H7 (cell line): Measurements from ENCODE around the gene TTC7B. TPM values are rescaled to one million over a fixed set of nuclear protein-coding genes. Genes with fewer than 3 reads are reported as not detected.

Experiments used
- DNase-seq: peaks from one replicate; pipeline ENCODE4 v3.0.0; 2012
- H3K27me3 ChIP-seq: 2 replicates; pipeline ENCODE4 v1.6.0; 2011; ENCODE audit warnings: mild to moderate bottlenecking, low read length; ENCODE audit not compliant: control insufficient read depth, insufficient read depth
- H3K36me3 ChIP-seq: replicated peaks from 2 replicates; pipeline ENCODE4 v1.5.1; 2011; ENCODE audit warnings: low read length; ENCODE audit not compliant: control insufficient read depth, insufficient read depth
- H3K4me3 ChIP-seq: 2 replicates; pipeline ENCODE4 v1.5.1; 2011; ENCODE audit warnings: low read depth, mild to moderate bottlenecking, control low read depth, low read length, moderate library complexity; ENCODE audit not compliant: insufficient read depth
- total RNA-seq: library from RNA; depleted of rRNA; stranded (reverse); fragments of >200 nt; shearing (Covaris generic); gene quantifications from 2 replicates; pipeline ENCODE4 v1.2.3, GENCODE V29; 2014

Gene TTC7B
- total RNA-seq, 1 experiment from 2014 or later = 27.4 TPM

- DNase-seq = no peak
- H3K36me3 ChIP-seq = no peaks in the 10 kb centered on the region
- no peak overlapping the region for H3K4me3 ChIP-seq
- H3K27me3 ChIP-seq = no peaks in the 10 kb centered on the region
Observed at GRCh38 chr14:90804292-90805083, 11.7 kb downstream of the TTC7B start.

- H3K4me3 ChIP-seq = no peak overlapping the region
- no peaks in the 10 kb centered on the region for H3K27me3 ChIP-seq
- H3K36me3 ChIP-seq = no peaks in the 10 kb centered on the region
- DNase-seq = no peak
Observed at GRCh38 chr14:90803249-90803648, 13.0 kb downstream of the TTC7B start.

DNA sequence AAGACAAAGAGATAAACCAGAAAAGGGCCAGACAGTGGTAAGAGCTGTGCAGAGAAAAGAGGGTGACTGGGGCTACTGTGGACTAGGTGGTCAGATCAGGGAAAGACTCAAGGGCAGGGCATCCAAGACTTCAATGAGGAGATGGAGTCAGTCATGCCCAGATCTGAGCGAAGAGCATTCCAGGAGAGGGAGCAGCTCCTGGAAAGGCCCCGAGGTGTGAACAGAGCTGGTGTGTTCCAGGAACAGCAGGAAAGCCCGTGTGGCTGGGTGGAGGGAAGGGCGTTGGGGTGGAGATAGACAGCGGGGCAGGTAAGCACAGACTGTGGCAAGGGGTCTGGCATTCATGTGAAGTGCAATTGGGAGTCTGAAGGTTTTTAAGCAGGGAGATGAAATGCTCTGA is 16.8 kb downstream of the TTC7B start:
- no peak overlapping the region for H3K4me3 ChIP-seq
- no peak for DNase-seq
- H3K36me3 ChIP-seq = no peaks in the 10 kb centered on the region
- no peaks in the 10 kb centered on the region for H3K27me3 ChIP-seq

- no peak for DNase-seq
- H3K27me3 ChIP-seq = no peaks in the 10 kb centered on the region
- no peaks in the 10 kb centered on the region for H3K36me3 ChIP-seq
- H3K4me3 ChIP-seq = no peak overlapping the region
Observed at GRCh38 chr14:90797919-90798318, 18.3 kb downstream of the TTC7B start.

DNA sequence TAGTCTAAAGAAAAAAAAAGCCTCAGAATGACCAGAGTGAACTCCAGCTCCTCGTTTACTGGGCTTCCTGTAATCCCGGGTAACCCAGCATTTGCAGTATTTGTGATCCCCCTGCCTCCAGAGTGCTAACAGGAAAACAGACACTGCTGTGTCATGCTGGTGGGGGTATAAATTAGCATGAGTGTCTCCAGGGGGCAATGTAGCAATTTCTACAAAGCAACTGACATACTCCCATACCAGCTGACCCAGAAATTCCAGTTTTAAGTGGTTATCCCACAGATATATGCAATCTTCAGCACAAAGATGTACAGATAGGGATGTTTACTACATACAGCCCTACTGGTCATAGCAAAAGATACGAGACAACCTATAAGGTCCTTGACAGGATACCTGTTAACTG is 18.8 kb downstream of the TTC7B start:
- no peak overlapping the region for H3K4me3 ChIP-seq
- no peak for DNase-seq
- no peaks in the 10 kb centered on the region for H3K27me3 ChIP-seq
- no peaks in the 10 kb centered on the region for H3K36me3 ChIP-seq

DNA sequence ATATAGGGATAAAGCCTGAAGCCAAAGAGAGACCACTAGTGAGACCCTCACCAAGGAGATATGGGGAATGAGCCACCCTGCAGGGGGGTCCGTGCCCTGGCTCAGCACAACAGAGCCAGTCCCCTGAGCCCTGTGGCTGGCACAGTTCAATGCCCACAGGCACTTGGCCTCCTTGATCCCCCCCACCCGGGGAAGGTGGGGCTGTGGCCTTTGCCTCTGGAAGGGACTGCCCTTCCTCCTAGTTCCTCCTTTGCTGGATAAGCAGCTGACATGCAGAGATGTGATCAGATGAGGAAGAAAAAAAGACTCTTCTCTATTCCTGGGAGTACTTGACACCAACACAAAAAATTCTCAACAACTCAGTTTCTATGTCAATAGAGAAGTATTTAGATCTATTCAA is 19.9 kb downstream of the TTC7B start:
- Histone ChIP-seq H3K27me3 (no peaks in the 10 kb centered on the region), H3K36me3 (no peaks in the 10 kb centered on the region), H3K4me3 (no peak overlapping the region)
- DNase-seq = no peak

DNA sequence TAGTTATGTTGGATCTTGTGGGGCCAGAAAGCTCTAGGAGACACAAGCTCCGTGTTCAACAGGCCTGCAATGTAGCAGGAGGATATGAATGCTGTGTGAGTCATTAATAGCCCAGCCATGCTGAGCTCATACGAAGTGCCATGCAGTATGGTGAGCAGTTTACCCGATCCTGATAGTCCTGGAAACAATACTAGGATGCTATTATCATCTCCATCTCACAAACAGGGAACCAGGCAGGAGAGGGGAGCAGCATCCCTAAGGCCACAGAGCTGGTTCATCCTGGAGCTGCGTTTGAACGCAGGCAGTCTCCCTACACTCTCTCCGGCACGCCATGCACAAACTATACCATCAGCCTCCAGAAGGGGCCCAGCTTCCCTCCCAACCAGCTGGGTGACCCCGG is 20.5 kb downstream of the TTC7B start:
- DNase-seq = no peak

GRCh38 chr14:90791486-90791885 is 24.7 kb downstream of the TTC7B start:
- Histone ChIP-seq H3K27me3 (no peaks in the 10 kb centered on the region), H3K36me3 (no peaks in the 10 kb centered on the region)
- no peak for DNase-seq

More for the DNA sequence above, 20.5 kb downstream of the TTC7B start:
- Histone ChIP-seq H3K27me3 (no peaks in the 10 kb centered on the region), H3K4me3 (no peak overlapping the region), H3K36me3 (no peaks in the 10 kb centered on the region)

GRCh38 chr14:90788031-90788430 is 28.2 kb downstream of the TTC7B start:
- Histone ChIP-seq H3K4me3 (no peak overlapping the region), H3K27me3 (no peaks in the 10 kb centered on the region), H3K36me3 (no peaks in the 10 kb centered on the region)
- no peak for DNase-seq

More at GRCh38 chr14:90791486-90791885, 24.7 kb downstream of the TTC7B start:
- H3K4me3 ChIP-seq = no peak overlapping the region

GRCh38 chr14:90785876-90786450 is 30.3 kb downstream of the TTC7B start:
- DNase-seq = peak; percentile 11
- no peak overlapping the region for H3K4me3 ChIP-seq
- H3K36me3 ChIP-seq = no peaks in the 10 kb centered on the region; the same call in 1 of the 2 replicates
- no peaks in the 10 kb centered on the region for H3K27me3 ChIP-seq

- Histone ChIP-seq H3K27me3 (no peaks in the 10 kb centered on the region), H3K36me3 (no peaks in the 10 kb centered on the region; the same call in 1 of the 2 replicates), H3K4me3 (no peak overlapping the region)
- peak; percentile 74 for DNase-seq
Observed at GRCh38 chr14:90785471-90785870, 30.8 kb downstream of the TTC7B start.

DNA sequence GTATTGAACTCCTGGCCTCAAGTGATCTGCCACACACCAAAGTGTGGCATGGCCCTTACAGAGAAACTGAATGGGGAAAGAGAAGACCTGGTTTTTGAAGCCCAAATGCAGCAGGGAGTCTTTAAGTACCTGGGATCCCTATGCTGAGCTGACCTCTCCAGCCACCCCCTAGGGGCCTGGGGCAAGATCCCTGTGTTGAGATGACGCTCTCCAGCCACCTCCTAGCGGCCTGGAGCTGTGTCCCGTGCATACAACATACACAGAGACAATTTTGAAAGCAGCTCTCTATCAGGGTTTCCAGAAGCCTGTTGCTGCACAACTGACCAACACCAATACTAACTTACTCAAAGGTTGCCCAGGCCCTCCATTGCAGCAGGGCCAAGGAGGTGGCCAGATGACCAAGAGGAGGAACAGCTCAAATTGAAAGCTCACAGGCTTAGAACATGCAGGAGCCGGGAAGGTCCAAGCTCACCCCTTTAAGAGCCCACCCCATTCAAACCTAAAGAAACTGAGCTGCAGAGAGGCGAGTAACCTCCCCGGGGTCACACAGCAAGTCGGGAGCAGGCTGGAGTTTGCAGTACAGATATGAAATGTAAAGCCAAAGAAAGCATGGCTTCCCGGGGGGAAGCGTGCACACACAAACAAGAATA is 31.5 kb downstream of the TTC7B start:
- Histone ChIP-seq H3K4me3 (no peak overlapping the region), H3K27me3 (no peaks in the 10 kb centered on the region), H3K36me3 (no peaks in the 10 kb centered on the region; the same call in 1 of the 2 replicates)
- peak; percentile 9 for DNase-seq

DNA sequence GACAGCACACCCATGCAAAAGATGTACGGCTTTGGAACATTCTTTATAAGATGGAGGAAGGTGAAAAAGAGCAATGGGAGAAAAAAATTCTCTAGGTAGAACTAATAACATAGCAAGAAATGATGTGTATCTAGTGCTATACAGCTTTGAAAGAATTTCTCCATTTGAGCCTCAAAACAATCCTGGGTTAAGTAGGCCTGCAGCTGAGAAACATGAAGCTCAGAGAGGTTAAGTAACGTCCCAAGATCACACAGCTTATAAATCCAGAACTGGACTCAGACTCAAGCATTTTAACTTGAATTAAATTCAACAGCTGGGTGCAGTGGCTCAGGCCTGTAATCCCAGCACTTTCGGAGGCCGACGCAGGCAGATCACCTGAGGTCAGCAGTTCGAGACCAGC is 32.9 kb downstream of the TTC7B start:
- Histone ChIP-seq H3K36me3 (no peaks in the 10 kb centered on the region; the same call in 1 of the 2 replicates), H3K4me3 (no peak overlapping the region), H3K27me3 (no peaks in the 10 kb centered on the region)
- no peak for DNase-seq

DNA sequence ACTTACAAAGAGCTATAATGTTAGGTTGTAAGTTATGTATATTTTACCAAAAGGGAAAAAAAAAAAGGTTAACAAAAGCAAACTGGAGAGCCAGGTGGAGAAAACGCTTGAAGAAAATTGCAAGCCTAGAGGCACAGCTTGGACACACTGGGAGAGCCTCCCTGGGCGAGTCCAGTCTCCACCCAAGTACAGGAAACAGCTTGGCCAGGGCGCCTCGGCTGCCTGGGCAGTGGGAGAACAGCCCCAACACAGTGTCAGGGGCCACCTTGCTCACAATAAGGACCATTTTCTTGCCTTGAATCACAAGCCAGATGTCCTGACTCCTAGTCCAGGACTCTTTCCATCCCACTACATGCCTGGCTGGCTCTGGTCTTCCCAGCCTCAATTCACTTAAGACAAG is 33.3 kb downstream of the TTC7B start:
- DNase-seq = no peak

DNA sequence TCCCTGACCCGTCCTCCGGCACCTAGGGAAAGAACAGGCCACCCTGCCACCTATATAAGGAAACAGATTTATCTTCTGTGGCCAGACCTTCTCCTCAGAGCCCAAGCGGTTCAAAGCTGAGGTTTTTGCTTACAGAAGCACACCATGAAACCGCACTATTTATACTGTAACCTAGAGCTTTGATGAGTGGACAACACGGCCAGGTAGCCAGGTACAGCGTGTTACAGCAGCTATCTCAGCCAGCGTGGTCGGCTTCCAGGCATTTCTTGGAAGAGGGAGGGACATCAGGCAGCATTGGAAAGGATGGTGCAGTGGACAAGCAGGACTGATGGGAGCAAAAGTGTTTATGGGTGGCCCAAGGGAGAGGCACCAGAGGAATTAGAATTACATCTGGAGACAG is 34.4 kb downstream of the TTC7B start:
- Histone ChIP-seq H3K4me3 (no peak overlapping the region), H3K36me3 (no peaks in the 10 kb centered on the region; the same call in 1 of the 2 replicates), H3K27me3 (no peaks in the 10 kb centered on the region)
- no peak for DNase-seq

More for the DNA sequence above, 33.3 kb downstream of the TTC7B start:
- Histone ChIP-seq H3K4me3 (no peak overlapping the region), H3K27me3 (no peaks in the 10 kb centered on the region), H3K36me3 (no peaks in the 10 kb centered on the region; the same call in 1 of the 2 replicates)
